GM12872 (cell line): ENCODE results near the gene SNUPN.

Experiments
- TF ChIP-seq, protein P1 (sequence below): IDR thresholded peaks from 3 replicates; pipeline ENCODE4 v1.5.1; 2011; ENCODE audit warnings: low read depth, mild to moderate bottlenecking, low read length, moderate library complexity; ENCODE audit not compliant: insufficient read depth

SNUPN gene

DNA sequence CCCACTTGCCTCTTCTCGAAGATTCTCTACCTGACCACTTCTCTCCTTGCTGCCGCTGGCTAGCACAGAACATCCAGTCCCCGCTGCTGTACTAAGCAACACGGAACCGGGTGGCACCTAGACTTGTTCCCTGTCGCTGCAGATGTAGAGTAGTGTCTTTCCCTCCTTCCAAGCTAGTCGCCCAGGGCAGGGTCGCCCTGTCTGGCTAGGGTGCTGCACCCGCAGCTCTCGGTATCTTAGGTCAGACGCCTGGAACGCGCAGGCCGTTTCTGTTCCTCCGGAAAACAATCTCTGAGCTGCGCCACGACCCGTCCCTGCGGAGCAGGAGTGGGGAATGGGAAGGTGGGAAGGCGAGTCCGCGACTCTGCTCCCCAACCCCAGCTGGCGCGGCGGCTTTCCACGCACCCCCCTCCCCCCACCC is 21.4 kb upstream of the SNUPN start:
- TF ChIP-seq, protein P1, sequence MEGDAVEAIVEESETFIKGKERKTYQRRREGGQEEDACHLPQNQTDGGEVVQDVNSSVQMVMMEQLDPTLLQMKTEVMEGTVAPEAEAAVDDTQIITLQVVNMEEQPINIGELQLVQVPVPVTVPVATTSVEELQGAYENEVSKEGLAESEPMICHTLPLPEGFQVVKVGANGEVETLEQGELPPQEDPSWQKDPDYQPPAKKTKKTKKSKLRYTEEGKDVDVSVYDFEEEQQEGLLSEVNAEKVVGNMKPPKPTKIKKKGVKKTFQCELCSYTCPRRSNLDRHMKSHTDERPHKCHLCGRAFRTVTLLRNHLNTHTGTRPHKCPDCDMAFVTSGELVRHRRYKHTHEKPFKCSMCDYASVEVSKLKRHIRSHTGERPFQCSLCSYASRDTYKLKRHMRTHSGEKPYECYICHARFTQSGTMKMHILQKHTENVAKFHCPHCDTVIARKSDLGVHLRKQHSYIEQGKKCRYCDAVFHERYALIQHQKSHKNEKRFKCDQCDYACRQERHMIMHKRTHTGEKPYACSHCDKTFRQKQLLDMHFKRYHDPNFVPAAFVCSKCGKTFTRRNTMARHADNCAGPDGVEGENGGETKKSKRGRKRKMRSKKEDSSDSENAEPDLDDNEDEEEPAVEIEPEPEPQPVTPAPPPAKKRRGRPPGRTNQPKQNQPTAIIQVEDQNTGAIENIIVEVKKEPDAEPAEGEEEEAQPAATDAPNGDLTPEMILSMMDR, result no peak

DNA sequence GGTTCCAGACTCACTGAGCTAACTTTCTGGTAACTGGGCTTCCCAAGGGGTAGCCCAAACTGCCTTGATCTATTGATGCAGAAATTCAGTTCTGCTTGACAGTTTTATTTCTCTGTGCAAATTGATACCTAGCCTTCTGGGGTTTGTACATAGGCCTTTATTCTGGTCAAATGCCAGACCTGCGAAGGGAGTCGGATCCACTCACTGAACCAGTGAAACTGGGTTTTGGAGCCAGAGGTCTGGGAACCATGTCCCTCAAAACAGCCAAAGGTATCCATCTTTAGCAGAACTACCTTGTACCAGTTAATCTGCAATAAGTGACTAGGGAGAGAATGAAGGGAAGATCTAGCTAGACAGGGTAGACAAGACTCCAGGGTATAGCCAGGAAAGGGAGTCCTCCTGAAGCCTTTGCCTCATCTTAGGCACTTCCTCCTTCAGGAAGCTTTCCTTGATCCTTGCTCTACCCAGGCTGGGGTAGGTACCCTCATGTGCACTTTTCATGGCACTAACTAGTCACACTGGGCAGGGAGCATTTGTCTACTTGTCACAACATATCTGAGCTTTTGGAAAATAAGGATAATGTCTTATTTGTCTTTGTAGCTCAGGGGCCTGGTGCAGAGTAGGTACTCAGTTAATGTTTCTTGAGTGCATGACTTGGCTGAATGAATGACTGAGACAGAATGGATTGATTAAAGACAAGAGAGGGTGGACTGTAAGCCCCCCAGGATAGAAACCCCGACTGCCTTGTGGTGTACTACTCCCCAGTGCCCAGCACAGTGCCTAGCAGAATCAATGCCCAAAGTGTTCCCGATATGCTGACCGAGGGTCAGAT is 20.8 kb upstream of the SNUPN start:
- TF ChIP-seq, protein P1, result no peak

DNA sequence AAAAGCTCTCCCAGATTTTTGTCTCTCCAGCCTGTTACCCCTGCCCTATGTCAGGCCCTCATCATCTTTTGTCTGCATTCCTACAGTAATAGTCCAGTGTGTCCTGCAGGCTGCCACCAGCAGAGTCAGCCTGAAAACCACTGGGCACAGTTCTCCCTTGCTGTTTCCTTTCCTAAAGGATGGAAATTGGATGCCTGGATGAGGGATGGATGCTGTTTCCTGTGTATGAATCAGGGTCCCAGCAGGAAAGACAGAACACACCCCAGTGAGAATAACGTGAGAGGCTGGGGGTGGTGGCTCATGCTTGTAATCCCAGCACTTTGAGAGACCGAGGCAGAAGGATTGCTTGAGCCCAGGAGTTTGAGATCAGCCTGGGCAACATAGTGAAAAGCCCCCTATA is 18.9 kb upstream of the SNUPN start:
- TF ChIP-seq, protein P1, result no peak

- TF ChIP-seq, protein P1, result no peak
Observed at GRCh38 chr15:75641603-75642002, 16.1 kb upstream of the SNUPN start.

GRCh38 chr15:75641179-75641503 is 15.6 kb upstream of the SNUPN start:
- TF ChIP-seq, protein P1, result no peak

DNA sequence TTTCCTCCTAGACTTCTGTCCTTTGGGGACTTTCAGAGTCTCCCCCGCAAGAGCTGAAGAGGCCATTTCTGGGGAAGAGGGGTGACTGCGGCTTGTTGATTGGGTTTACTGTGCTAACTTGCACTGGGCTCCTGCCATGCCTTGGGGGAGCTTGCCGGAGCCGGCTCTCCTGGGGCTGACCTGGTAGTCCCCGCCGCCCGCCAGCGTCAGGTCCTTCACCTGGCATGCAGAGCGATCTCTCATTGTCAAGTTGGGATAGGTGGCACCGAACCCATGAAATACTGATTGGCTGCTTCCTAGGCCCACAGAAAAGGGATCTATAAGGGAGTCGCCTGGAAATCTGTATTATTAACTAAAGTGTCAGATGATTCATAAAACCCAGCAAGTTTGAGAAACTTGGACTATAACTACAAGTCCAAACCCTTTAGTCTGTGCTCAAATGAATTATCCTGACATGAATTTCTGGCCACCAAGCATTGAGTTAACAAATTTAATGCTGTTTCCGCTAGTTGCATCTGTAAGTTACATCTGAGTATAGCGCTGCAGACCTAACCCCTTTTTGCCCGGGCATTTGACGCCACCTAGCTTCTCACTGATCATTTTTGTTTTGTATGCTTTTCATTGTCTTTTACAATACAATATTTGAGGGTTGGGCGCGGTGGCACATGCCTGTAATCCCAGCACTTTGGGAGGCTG is 15.1 kb upstream of the SNUPN start:
- TF ChIP-seq, protein P1, result peak; percentile 45; the same call in 2 of the 3 replicates

- TF ChIP-seq, protein P1, result no peak
Observed at GRCh38 chr15:75639709-75640482, 14.4 kb upstream of the SNUPN start, which contains the start of gene IMP3. TSS of gene IMP3 (minus strand) at chr15:75640224. CDS start at chr15:75640168, 56 bp downstream.
